Gastrocnemius medialis (tissue), 4 donors: ENCODE results near the gene FBLN1.

ENCODE experiments used
- POLR2A ChIP-seq, 2 donors: fragments of 450-650 bp; IDR thresholded peaks; one replicate each; pipeline ENCODE4 v1.6.1; 2017; ENCODE audit warnings: antibody characterized with exemption in 2 of 2, mild to moderate bottlenecking in 2 of 2, moderate library complexity in 2 of 2
- TF ChIP-seq, protein P1 (sequence below), 5 experiments: fragments of 450-650 bp in 3 of 5; fragments of 200-600 bp in 2 of 5; sonication (generic) in 2 of 5; IDR thresholded peaks in 4 of 5; conservative IDR thresholded peaks in 1 of 5; 1 replicate in 4 of 5; 2 replicates in 1 of 5; pipeline ENCODE4 v1.5.1; 2016 to 2019; ENCODE audit warnings: antibody characterized with exemption in 5 of 5, mild to moderate bottlenecking in 3 of 5, moderate library complexity in 3 of 5

DNA sequence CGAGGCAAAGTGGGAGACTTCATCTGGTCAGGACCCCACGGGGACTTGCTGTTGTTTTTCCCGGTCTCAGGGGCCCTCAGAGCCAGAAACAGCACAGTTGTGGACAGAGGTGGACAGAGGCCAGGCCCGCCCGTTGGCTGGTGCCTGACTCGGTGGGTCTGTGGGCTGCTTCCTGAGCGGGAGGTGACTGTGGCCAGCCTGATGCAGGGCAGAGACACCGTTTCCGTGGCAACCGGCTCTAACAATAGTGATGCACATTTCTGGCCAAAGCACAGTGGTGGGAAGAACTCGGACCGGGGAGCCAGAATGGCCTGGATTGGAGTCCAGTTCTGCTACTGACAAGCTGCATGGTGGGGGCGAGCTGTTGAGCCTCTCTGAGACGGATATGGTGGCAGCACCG, 110.3 kb downstream of the FBLN1 start:
- TF ChIP-seq, protein P1, sequence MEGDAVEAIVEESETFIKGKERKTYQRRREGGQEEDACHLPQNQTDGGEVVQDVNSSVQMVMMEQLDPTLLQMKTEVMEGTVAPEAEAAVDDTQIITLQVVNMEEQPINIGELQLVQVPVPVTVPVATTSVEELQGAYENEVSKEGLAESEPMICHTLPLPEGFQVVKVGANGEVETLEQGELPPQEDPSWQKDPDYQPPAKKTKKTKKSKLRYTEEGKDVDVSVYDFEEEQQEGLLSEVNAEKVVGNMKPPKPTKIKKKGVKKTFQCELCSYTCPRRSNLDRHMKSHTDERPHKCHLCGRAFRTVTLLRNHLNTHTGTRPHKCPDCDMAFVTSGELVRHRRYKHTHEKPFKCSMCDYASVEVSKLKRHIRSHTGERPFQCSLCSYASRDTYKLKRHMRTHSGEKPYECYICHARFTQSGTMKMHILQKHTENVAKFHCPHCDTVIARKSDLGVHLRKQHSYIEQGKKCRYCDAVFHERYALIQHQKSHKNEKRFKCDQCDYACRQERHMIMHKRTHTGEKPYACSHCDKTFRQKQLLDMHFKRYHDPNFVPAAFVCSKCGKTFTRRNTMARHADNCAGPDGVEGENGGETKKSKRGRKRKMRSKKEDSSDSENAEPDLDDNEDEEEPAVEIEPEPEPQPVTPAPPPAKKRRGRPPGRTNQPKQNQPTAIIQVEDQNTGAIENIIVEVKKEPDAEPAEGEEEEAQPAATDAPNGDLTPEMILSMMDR (IDR thresholded peaks at IDR 0.05 in 4 of 5, conservative IDR thresholded peaks at IDR 0.05 in 1 of 5): no peak
- TF ChIP-seq POLR2A (IDR thresholded peaks at IDR 0.05): no peak
